Keratinocyte (primary cell): ENCODE results near the gene THOC6. TPM values are rescaled to one million over a fixed set of nuclear protein-coding genes. Genes with fewer than 3 reads are reported as not detected.

Source experiments
- DNase-seq: peaks from one replicate; pipeline ENCODE4 v3.0.0-alpha.2; 2011; ENCODE audit warnings: low read depth, missing footprints, low spot score
- FAIRE-seq: peaks from 2 replicates; lab custom pipeline; 2011; peaks lifted over from hg19 to GRCh38; lab: Jason Lieb, UNC
- H2AFZ ChIP-seq: 2 replicates; pipeline ENCODE4 v1.6.0; 2012; ENCODE audit warnings: low read length, control low read depth, inconsistent platforms; ENCODE audit not compliant: control insufficient read depth
- H3K27ac ChIP-seq: 2 replicates; pipeline ENCODE4 v1.5.1; 2011; ENCODE audit warnings: low read length; ENCODE audit not compliant: control insufficient read depth, insufficient read depth
- H3K27me3 ChIP-seq: 3 replicates; pipeline ENCODE4 v1.6.0; 2011; ENCODE audit warnings: low read length; ENCODE audit not compliant: control insufficient read depth, insufficient read depth; ENCODE audit errors: extremely low read depth
- H3K36me3 ChIP-seq, 2 experiments: 2 replicates in 1 of 2; 3 replicates in 1 of 2; pipeline ENCODE4 v1.5.1; 2011; ENCODE audit warnings: low read length in 2 of 2, mild to moderate bottlenecking in 1 of 2; ENCODE audit not compliant: control insufficient read depth in 2 of 2, insufficient read depth in 2 of 2; ENCODE audit errors: extremely low read depth in 1 of 2
- H3K4me1 ChIP-seq: 3 replicates; pipeline ENCODE4 v1.5.1; 2011; ENCODE audit warnings: low read length; ENCODE audit not compliant: control insufficient read depth, insufficient read depth; ENCODE audit errors: extremely low read depth
- H3K4me2 ChIP-seq: 3 replicates; pipeline ENCODE4 v1.6.0; 2011; ENCODE audit warnings: low read depth, low read length; ENCODE audit not compliant: control insufficient read depth, insufficient read depth; ENCODE audit errors: extremely low read depth
- H3K4me3 ChIP-seq, 3 experiments: fragments of 200-600 bp in 1 of 3; sonication (generic) in 1 of 3; 2 replicates in 2 of 3; 3 replicates in 1 of 3; pipeline ENCODE4 v1.5.1; 2011 to 2016; ENCODE audit warnings: low read length in 3 of 3, mild to moderate bottlenecking in 3 of 3, control low read depth in 2 of 3, inconsistent platforms in 1 of 3, low read depth in 1 of 3, mixed read lengths in 1 of 3, mixed run types in 1 of 3, moderate library complexity in 1 of 3; ENCODE audit not compliant: control insufficient read depth in 2 of 3, insufficient read depth in 2 of 3; ENCODE audit errors: extremely low read depth in 1 of 3
- H3K79me2 ChIP-seq: 2 replicates; pipeline ENCODE4 v1.6.0; 2012; ENCODE audit warnings: low read length; ENCODE audit not compliant: control insufficient read depth, insufficient read depth
- H3K9ac ChIP-seq: 3 replicates; pipeline ENCODE4 v1.6.0; 2011; ENCODE audit warnings: low read length; ENCODE audit not compliant: control insufficient read depth, insufficient read depth; ENCODE audit errors: extremely low read depth
- H3K9me1 ChIP-seq: 3 replicates; pipeline ENCODE4 v1.6.0; 2011; ENCODE audit warnings: low read length; ENCODE audit not compliant: control insufficient read depth, insufficient read depth; ENCODE audit errors: extremely low read depth
- H3K9me3 ChIP-seq: 2 replicates; pipeline ENCODE4 v1.5.1; 2012; ENCODE audit warnings: low read depth, low read length; ENCODE audit not compliant: control insufficient read depth
- H4K20me1 ChIP-seq: 3 replicates; pipeline ENCODE4 v1.6.0; 2011; ENCODE audit warnings: low read length; ENCODE audit not compliant: control insufficient read depth, insufficient read depth; ENCODE audit errors: extremely low read depth
- EZH2 ChIP-seq: IDR thresholded peaks from one replicate; pipeline ENCODE4 v1.6.1; 2012; ENCODE audit warnings: inconsistent platforms, mild to moderate bottlenecking, low read length, moderate library complexity
- dilution Hi-C: fragments of 300-500 bp; cut with MboI; formaldehyde crosslinking; loops from one replicate; pipeline ENCODE4 v1.7.0; 2020; ENCODE audit warnings: low sequenced_read_pairs; ENCODE audit not compliant: extremely low pct_ligation_motif_present
- polyA plus RNA-seq, 5 experiments: library from polyadenylated mRNA; depleted of rRNA in 3 of 5; stranded (reverse) in 3 of 5; stranded (forward) in 1 of 5; unstranded in 1 of 5; fragments of >200 nt; gene quantifications; 1 replicate in 1 of 5; 2 replicates in 3 of 5; 3 replicates in 1 of 5; pipeline versions ENCODE4 v1.2.1 to v1.2.3, GENCODE V29; 2011 to 2012; ENCODE audit warnings: missing spikeins in 2 of 5, low read depth in 1 of 5, low replicate concordance in 1 of 5
- TF ChIP-seq, protein P1 (sequence below), 3 experiments: IDR thresholded peaks in 1 of 3; conservative IDR thresholded peaks in 1 of 3; optimal IDR thresholded peaks in 1 of 3; 2 replicates in 2 of 3; 3 replicates in 1 of 3; pipeline versions ENCODE3 to v1.5.1; 2011; ENCODE audit warnings: low read length in 3 of 3, mild to moderate bottlenecking in 3 of 3, moderate library complexity in 2 of 3, control low read depth in 1 of 3, inconsistent platforms in 1 of 3; ENCODE audit not compliant: insufficient read depth in 2 of 3; ENCODE audit errors: extremely low read depth in 1 of 3

Gene THOC6
- polyA plus RNA-seq, 1 donor (not counting 4 experiments of a cell fraction or from before 2014, with no cell fraction given): 10.3 TPM

- Histone ChIP-seq H3K27ac (no peak overlapping the region), H3K36me3 (no peaks in the 10 kb centered on the region), H3K79me2 (no peaks in the 10 kb centered on the region), H3K9ac (no peak overlapping the region), H3K4me3 (no peak overlapping the region), H4K20me1 (no peaks in the 10 kb centered on the region), H2AFZ (no peak overlapping the region), H3K27me3 (no peaks in the 10 kb centered on the region), H3K4me1 (peaks cover 13% of the 10 kb centered on the region), H3K9me3 (no peaks in the 10 kb centered on the region), H3K4me2 (no peak overlapping the region), H3K9me1 (no peaks in the 10 kb centered on the region)
- no peak for DNase-seq
- no peak for FAIRE-seq
- dilution Hi-C loops: no loop called here
- TF ChIP-seq EZH2: no peak
- TF ChIP-seq, protein P1, sequence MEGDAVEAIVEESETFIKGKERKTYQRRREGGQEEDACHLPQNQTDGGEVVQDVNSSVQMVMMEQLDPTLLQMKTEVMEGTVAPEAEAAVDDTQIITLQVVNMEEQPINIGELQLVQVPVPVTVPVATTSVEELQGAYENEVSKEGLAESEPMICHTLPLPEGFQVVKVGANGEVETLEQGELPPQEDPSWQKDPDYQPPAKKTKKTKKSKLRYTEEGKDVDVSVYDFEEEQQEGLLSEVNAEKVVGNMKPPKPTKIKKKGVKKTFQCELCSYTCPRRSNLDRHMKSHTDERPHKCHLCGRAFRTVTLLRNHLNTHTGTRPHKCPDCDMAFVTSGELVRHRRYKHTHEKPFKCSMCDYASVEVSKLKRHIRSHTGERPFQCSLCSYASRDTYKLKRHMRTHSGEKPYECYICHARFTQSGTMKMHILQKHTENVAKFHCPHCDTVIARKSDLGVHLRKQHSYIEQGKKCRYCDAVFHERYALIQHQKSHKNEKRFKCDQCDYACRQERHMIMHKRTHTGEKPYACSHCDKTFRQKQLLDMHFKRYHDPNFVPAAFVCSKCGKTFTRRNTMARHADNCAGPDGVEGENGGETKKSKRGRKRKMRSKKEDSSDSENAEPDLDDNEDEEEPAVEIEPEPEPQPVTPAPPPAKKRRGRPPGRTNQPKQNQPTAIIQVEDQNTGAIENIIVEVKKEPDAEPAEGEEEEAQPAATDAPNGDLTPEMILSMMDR (optimal IDR thresholded peaks at IDR 0.05 in 1 of 3, IDR thresholded peaks at IDR 0.05 in 1 of 3, conservative IDR thresholded peaks at IDR 0.05 in 1 of 3; ENCODE audit: extremely low read depth in 1 of 3, insufficient read depth in 2 of 3, low read length in 3 of 3): no peak
Observed at GRCh38 chr16:3062553-3062952, 38.7 kb downstream of the THOC6 start.

DNA sequence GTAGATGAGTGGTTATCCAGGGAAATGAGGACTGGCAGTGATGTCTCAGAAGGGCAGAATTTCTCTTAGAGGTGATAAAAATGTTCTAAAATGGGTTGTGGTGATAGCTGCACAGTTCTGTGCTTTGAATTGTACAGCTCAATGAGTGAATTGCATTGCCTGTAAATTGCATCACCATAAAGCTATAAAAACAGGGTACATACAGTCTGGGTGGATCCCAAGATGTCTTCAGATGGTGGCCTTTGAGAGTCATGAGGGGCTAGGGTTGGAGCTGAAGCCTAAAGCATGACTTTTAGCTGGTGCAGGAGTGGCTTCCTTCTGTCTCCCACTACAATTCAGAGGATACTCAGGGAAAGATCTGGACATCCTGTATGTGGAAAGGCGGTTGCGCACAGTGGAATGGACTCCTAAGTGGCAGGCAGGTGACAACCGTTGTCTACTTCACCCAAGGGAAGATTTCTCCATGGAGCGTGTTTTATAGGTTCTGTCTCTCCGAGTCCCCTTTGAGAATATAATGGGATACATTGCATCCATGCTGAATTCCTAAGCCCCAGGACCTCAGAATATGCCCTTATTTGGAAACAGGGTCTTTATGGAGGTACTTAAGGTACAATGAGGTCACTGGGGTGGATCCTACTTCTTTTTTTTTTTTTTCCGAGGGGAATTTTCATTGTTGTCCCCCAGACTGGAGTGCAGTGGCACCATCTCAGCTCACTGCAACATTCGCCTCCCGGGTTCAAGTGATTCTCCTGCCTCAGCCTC is 40.0 kb downstream of the THOC6 start:
- H3K36me3 ChIP-seq: no peaks in the 10 kb centered on the region

More for the DNA sequence above, 40.0 kb downstream of the THOC6 start:
- peaks cover 11% of the 10 kb centered on the region for H3K4me1 ChIP-seq
- DNase-seq (no peak), FAIRE-seq (no peak)
- no peaks in the 10 kb centered on the region for H3K9me1 ChIP-seq
- H3K9ac ChIP-seq: no peak overlapping the region
- no peak overlapping the region for H3K4me2 ChIP-seq
- H3K27ac ChIP-seq: no peak overlapping the region
- dilution Hi-C loops: no loop called here
- no peak overlapping the region for H2AFZ ChIP-seq
- H3K9me3 ChIP-seq: no peaks in the 10 kb centered on the region
- H4K20me1 ChIP-seq: no peaks in the 10 kb centered on the region
- no peaks in the 10 kb centered on the region for H3K27me3 ChIP-seq
- no peaks in the 10 kb centered on the region for H3K79me2 ChIP-seq
- TF ChIP-seq, protein P1 (optimal IDR thresholded peaks at IDR 0.05 in 1 of 3, IDR thresholded peaks at IDR 0.05 in 1 of 3, conservative IDR thresholded peaks at IDR 0.05 in 1 of 3; ENCODE audit: extremely low read depth in 1 of 3, insufficient read depth in 2 of 3, low read length in 3 of 3): no peak
- TF ChIP-seq EZH2: no peak
- H3K4me3 ChIP-seq: no peak overlapping the region
